ENCODE measurements around the gene ZGRF1. TPM values are rescaled to one million over a fixed set of nuclear protein-coding genes. Genes with fewer than 3 reads are reported as not detected.

The ZGRF1 gene
- total and polyA plus RNA-seq, 7 donors: 0.46 to 5.3 (median 3.6) TPM

GRCh38 chr4:112519689-112520597, 116.8 kb downstream of the ZGRF1 start:
- WGBS, 2 donors: 11 to 18% methylated on average over 21 of the region's 21 CpGs
- intact Hi-C loops (cut with DNase I): no loop called here
- DNase-seq: no peak
- Histone ChIP-seq H3K27me3 (peaks cover 67 to 100% (median 88%) of the 10 kb centered on the region in 3 donors), H3K4me1 (peaks cover 0 to 51% (median 40%) of the 10 kb centered on the region in 4 donors), H3K36me3 (no peaks in the 10 kb centered on the region), H3K9me3 (peaks cover 0 to 5% (median 0%) of the 10 kb centered on the region in 4 donors), H3K4me3 (no peak overlapping the region), H3K27ac (no peak overlapping the region)
- TF ChIP-seq POLR2AphosphoS5 (IDR thresholded peaks at IDR 0.05) (peak in 1 of 4 donors; percentile 24), CTCF (IDR thresholded peaks at IDR 0.05) (no peak)

GRCh38 chr4:112518675-112519074, 118.0 kb downstream of the ZGRF1 start:
- peaks cover 0 to 53% (median 43%) of the 10 kb centered on the region in 4 donors for H3K4me1 ChIP-seq
- peaks cover 74 to 100% (median 95%) of the 10 kb centered on the region in 3 donors for H3K27me3 ChIP-seq
- TF ChIP-seq POLR2A (IDR thresholded peaks at IDR 0.05) (no peak), POLR2AphosphoS5 (IDR thresholded peaks at IDR 0.05) (no peak), CTCF (IDR thresholded peaks at IDR 0.05) (no peak), EP300 (IDR thresholded peaks at IDR 0.05) (no peak)
- no peak for DNase-seq
- no peaks in the 10 kb centered on the region for H3K36me3 ChIP-seq
- H3K4me3 ChIP-seq: no peak overlapping the region
- H3K9me3 ChIP-seq: peaks cover 0 to 5% (median 0%) of the 10 kb centered on the region in 4 donors
- no peak overlapping the region for H3K27ac ChIP-seq
- intact Hi-C loops (cut with DNase I): no loop called here

GRCh38 chr4:112517911-112518310, 118.8 kb downstream of the ZGRF1 start:
- Histone ChIP-seq H3K4me3 (no peak overlapping the region), H3K4me1 (peaks cover 0 to 47% (median 37%) of the 10 kb centered on the region in 4 donors), H3K9me3 (peaks cover 0 to 3% (median 0%) of the 10 kb centered on the region in 4 donors), H3K27me3 (peaks cover 72 to 100% (median 91%) of the 10 kb centered on the region in 3 donors), H3K27ac (no peak overlapping the region), H3K36me3 (no peaks in the 10 kb centered on the region)
- DNase-seq: no peak
- TF ChIP-seq POLR2AphosphoS5 (IDR thresholded peaks at IDR 0.05) (no peak), CTCF (IDR thresholded peaks at IDR 0.05) (no peak), POLR2A (IDR thresholded peaks at IDR 0.05) (no peak), EP300 (IDR thresholded peaks at IDR 0.05) (no peak)
- 18 to 30% methylated on average over 3 of the region's 3 CpGs for WGBS, 2 donors
- intact Hi-C loops (cut with DNase I): no loop called here

- WGBS, 2 donors: 2 to 6% methylated on average over 20 of the region's 20 CpGs
- H3K9me3 ChIP-seq: no peaks in the 10 kb centered on the region
- H3K4me3 ChIP-seq: no peak overlapping the region
- peaks cover 73 to 100% (median 90%) of the 10 kb centered on the region in 3 donors for H3K27me3 ChIP-seq
- peaks cover 0 to 43% (median 36%) of the 10 kb centered on the region in 4 donors for H3K4me1 ChIP-seq
- intact Hi-C loops (cut with DNase I): no loop called here
- no peak overlapping the region for H3K27ac ChIP-seq
- TF ChIP-seq POLR2AphosphoS5 (IDR thresholded peaks at IDR 0.05) (no peak), EP300 (IDR thresholded peaks at IDR 0.05) (no peak), CTCF (IDR thresholded peaks at IDR 0.05) (no peak), POLR2A (IDR thresholded peaks at IDR 0.05) (no peak)
- no peaks in the 10 kb centered on the region for H3K36me3 ChIP-seq
- no peak for DNase-seq
Observed at GRCh38 chr4:112517067-112517634, 119.6 kb downstream of the ZGRF1 start.

All from sigmoid colon (tissue), 7 donors.